DMS114 treated with DMSO at 0.1 percent for 48 hours (cell line): ENCODE data around the gene RBKS.

Experiments
- DNase-seq: peaks from one replicate; lab custom pipeline; 2025; ENCODE audit not compliant: unreplicated experiment; lab: John Stamatoyannopoulos, UW

The RBKS gene

DNA sequence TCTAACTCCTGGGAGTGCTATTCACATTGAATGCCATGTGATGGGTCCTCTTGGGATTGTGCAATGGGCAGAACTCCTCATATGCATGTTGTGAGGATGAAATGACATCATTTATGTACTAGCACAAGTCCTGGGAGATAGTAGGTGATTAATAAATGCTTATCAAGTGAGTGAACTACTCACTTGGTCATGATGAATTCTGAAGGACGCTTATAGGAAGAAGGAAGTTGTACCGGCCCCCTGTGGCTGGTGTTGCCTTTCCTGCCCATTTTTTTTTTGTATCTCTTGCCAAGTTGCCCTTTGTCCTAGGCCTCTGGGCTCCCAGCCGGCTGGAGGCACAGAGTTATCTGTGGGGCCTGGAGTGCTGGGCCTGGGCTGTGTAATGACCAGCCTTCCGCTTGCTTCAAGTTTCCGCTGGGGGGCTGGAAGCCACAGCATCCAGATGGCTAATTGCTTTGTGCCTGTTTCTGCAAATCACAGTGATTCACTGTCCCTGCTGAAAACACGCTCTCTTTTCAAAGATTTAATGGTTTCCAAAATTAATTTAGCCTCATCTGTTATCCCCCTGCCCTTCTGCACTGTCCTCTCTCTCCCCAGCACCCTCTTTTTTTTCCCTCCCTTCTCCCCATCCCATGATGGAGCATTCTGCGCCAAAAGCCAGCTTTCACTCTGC is 152.4 kb downstream of the RBKS start:
- DNase-seq = no peak

DNA sequence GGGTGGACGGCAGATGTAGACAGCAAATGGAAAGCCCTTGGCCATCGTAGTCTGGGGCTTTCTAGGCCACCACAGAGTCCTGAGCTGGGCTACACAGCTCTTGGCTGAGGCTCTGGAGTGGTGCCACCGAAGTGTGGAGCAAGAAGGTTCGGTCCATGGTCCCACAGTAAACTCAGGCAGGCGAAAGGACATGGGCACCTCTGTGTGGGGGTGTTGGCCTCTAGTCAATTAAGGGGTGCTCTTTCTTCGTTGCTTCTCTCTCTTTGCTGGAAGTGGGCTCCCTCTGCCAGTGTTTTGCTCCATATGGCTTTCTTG is 153.3 kb downstream of the RBKS start:
- DNase-seq = no peak

DNA sequence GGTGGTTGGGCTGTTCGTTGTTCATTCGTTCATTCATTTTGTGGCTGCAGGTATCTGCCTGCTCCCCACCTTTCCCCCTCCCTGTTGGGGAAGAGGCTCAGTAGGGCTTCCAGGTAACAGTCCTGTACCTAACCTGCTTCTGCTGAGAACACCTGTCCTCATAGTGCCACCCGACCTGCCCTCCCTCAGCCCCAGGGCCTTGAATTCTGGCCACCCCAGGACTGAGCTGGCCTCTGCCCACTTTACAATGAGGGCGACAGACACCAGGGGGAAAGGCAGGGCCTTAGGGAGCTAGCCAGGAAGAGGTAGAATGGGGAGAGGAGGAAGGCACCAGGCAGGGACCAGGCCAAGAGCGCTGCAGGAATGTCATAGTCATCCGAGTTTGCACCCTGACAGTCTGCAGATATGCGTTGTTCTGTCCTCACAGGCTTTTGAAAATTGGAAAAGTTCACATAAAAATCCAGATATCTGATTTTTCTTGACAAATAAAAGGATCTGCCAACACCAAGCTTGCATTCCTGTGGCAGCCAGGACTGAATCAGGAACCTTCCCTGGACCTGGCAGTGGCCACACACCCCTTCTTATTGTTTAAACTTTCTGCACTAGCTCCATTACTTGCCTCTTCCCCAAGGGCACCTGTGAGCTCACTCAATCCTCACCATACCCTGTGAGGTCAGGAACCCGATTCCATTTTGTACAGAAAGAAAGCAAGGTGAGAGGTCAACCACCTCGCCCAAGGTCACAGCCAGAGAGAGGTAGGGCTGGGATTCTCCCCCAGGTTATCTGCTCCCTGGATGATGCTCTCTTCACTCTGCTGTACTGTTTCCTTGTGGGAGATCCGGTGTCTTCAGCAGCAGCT is 153.9 kb downstream of the RBKS start:
- DNase-seq = no peak

- DNase-seq = no peak
These were observed 154.8 kb downstream of the RBKS start for GRCh38 chr2:27735263-27735904.

GRCh38 chr2:27734305-27734704 is 155.9 kb downstream of the RBKS start:
- DNase-seq = no peak
